Loucy (cell line): ENCODE measurements around the gene KRTAP5-9.

Experiments
- CTCF ChIP-seq: fragments of 200-600 bp; sonication (generic); conservative IDR thresholded peaks from 2 replicates; pipeline ENCODE4 v1.5.1; 2014; ENCODE audit warnings: mild to moderate bottlenecking, antibody characterized with exemption, low read length
- EZH2phosphoT487 ChIP-seq: fragments of 200-600 bp; IDR thresholded peaks from 2 replicates; pipeline ENCODE4 v1.6.1; 2018; ENCODE audit warnings: antibody characterized with exemption, mild to moderate bottlenecking, moderate library complexity, borderline replicate concordance

GRCh38 chr11:71554996-71555395 lies 6.8 kb downstream of the KRTAP5-9 start:
- TF ChIP-seq CTCF, result no peak
- TF ChIP-seq EZH2phosphoT487, result no peak
